NOMO-1 (cell line): ENCODE results near the gene APCDD1.

Experiments
- DNase-seq, 2 experiments: peaks; one replicate each; lab custom pipeline; 2025; ENCODE audit not compliant: unreplicated experiment in 2 of 2; lab: John Stamatoyannopoulos, UW

Gene APCDD1

DNA sequence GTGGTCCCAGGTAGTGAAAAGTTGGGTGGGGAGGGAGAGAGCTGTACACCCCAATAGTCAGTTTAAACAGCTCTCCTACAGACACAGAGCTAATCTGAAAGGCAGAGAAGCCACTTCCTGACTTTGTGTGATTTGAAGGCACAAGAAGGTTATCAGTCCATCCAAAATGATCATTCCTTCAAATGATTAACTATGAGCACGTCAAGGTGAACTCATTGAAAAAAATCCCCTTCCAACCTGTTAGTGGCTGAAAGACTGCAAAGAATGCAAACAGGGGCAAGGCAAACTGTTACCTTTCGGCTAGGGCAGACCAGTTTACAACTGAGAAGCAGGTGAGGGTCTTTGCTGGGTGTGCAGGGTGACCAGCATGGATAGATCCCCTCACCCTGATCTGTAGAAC lies 22.8 kb upstream of the APCDD1 start:
- DNase-seq = no peak

DNA sequence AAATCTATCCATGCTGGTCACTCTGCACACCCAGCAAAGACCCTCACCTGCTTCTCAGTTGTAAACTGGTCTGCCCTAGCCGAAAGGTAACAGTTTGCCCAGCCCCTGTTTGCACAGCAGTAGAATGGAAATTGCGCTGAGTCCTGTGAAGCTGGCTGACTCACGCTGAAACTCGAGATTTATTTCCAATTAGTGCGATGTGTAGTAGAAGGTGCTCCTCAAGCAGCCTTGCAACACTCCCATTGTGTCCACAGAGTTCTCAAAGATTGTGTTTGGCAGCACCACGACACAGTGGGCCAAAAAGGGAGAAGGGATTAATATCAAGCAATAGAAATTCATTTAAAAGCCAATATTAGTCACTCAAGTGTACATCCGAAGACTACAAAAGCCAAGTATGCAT lies 21.7 kb upstream of the APCDD1 start:
- DNase-seq = no peak

DNA sequence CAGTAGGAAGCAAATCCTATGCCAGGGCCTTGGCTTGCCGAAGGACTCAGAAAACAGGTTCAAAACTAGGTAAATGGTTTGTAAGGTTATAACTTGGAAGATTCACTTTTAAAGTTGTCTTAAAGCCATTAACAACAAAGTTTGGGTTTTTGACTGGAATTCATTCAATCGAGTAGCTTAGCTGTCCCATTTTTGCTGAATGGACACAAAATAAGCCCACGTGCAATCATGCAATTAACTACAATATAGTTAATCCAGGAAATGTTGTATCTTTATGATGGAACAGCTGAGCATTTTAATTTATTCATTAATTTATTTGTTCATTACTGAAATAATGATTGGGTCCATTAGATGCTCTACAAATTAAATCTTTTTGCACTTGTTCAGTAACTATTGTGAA lies 18.3 kb upstream of the APCDD1 start:
- DNase-seq = no peak

DNA sequence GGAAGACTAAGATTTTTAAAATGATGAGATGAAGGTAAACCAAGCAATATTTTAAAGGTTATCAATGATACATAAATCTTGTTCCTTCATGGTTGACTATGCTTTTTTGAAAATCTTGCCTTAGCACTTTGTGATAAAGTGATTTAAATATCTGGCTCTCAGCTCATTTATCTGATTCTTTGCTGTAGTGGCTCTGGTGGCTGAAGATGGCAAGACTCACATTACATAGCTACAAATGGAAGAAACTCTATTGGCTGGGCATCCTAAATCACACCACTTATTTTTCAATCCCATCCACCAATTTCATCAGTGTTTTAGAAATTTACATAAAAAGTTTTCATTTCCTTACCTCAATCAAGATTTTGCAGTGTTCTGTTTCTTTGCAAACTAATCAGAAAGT lies 16.6 kb upstream of the APCDD1 start:
- no peak for DNase-seq

DNA sequence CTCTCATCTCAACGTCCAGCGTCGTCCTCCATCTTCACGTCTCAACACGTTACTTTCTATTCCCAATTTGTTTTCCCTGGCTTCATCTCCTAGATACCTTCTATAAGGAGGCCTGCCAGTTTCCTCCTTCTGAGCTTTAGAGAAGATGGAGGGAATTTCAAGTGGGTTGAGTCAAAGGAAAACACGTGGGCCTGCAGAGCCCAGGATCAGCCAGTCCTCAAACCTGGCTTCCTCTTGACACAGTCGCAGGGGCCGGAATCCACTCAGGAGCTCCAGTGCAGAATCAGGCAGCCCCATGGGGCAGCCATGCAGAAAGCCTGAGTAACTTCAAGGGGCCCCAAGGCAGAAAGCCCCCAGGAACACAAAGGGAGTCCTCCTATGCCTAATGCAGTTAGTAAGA lies 14.5 kb upstream of the APCDD1 start:
- no peak for DNase-seq

DNA sequence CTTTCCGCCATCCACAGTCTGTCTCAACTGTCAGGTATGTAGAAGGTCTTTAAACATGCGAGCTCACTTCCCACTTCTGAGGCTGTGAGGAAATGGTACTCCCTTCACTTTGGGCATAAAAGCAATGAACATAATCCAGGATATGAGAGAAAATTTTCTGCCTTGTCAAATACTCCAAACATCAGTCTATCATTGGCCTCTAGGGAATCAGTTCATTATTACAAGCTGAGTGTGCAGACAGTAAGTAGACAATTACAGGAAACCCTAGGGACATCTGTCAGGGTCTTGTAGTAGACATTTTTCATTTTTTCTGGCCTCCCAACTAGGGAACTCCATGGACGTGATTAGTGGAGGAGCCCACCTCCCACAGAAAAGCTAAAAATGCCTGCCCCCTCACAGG lies 13.6 kb upstream of the APCDD1 start:
- DNase-seq = peak in 1 of 2 experiments; percentile 5

DNA sequence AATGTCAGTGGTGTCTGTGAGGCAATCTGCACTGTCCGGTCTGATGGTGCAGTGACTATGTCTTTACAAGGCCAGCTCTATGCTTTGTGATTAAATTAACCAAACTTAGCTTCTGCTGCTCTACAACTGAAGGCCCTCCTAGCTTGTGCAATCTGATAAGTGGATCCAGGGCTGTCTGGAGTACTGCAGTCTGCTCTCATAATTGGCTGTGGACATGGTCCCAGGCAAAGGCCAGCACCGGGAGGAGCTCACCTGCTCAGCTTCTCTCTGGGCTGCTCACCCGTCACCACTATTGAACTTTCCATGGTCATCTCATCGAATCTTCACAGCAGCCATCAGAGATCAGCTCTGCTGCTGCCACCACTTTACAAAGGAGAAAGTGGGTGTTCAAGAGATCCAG lies 13.0 kb upstream of the APCDD1 start:
- DNase-seq = no peak

DNA sequence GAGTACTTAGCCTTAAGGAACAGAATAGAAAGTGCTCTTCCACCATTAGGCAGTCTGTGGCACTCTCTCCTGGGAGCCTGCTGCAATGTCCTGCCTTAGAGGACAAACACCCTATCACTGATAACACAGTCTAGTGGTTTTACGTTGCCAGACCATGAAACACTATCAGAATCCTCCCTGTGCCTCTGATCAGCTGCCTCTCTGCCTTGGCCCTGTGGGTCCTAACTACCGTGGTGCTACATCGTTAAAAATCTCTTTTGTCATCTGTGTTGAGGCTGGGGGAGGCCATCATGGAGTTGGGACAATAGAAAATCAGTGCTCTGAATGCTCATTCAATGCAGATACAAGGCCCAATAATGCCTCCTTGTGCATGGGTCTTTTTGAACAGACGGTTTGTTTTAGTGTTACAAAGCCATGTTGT lies 11.9 kb upstream of the APCDD1 start:
- no peak for DNase-seq

DNA sequence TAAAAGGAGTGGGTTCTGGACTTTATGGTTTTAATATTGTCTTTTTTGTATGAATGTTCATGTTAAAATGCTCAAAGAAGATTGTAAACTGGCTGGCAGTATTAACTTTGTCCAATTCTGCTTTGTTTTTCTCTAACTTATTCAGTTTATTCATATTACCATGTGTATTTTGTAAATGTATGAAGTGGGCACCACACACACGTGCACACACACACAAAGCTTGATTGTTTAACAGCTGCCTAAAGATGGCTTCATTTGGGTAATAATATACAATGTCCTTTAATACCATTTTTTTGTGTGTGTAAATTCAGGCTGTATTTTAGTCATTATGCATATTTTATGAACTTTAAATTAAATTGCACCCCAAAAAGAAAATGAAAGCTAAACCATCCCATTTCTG lies 11.4 kb upstream of the APCDD1 start:
- DNase-seq = no peak

DNA sequence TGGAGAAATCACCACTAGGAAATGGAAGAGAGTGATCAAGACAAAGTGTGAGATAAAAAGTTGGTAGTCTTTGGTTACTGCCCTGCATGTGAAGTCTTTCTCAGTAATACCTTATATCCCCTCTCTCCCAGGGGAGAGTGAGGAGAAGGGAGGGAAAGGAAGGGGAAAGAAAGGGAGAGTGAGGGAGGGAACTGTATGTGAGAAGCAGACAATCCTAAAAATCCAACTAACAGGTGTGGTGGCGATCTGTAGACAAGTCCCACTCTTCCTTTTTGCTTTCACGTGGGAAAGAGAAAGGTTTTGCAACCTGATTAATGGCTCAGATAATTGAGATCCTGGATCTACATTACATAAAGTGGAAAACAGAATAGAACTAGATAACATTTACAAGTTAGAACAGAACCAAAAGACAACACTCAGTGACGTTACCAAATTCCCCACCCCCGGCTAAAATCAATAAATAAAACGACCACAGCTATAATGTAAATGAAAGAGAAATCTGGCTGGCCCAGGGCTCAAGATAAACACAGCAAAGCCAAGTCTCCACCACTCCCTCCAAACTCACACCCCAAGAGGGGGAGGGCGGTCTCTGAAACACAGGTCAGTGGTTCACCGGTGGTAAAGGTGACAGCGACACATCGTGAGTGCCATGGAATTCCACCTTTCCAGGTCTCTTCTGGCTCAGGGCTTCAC lies 10.0 kb upstream of the APCDD1 start:
- DNase-seq = no peak

DNA sequence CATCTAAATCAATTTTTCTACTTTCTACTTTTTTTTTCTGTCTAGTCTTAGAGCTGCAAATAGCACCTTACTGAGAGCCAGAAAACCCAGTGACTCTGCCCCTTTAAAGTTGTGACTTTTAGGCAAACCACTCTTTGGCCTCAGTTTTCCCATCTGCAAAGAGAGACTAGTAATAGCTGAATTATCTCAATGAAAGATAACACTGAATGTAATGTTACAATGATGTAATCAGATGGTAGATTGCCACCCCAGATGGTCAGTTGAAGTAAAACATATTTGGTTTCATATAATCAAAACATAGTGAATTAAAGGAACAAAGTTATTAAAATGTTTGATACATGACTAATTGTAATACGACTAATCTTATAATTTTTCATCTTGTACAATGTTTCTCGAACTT lies 5.0 kb upstream of the APCDD1 start:
- DNase-seq = no peak

DNA sequence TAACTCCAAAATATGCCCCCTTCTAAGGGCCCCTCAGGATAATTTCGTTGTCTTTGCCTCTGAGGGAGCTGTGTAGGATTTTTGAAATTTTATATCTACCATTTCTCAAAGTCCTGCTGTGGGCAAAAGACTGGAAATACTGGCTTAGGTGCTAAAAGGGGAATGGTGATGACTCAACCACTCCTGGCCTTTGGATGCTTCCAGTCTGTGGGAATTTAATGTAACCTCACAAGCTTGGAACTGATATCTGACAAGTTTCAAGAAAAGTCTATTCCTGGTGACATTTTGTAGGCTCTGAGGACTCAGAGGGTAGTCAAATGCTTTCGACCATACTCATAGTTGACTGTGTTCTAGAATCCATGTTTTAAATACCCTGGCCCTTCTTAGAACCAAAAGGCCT lies 3.4 kb upstream of the APCDD1 start:
- DNase-seq = no peak

DNA sequence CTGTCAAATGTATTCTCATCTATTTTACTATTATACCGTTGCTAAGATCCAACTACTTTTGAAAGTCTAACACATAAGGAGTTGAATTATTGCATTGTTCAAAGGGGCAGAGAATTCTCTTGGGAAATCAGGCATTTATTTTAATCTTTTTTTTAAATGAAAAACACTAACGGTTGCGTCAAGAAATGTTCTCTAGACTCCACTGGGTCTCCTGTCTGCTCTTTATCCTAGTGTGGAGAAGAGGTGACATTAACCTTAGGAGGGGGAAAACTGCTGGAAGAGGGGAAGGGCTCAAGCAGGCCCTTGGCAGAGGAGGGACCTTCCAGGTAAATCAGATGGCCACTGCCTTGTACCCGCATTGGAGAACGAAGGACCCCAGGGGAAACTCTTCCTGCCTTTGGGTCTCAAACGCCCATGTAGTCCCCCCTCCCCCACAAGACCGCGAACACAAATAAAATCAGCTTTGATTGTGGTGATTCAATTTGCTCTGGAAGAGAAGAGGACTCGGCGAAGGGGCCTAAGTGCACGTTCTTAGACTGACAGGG lies 1.1 kb upstream of the APCDD1 start:
- no peak for DNase-seq

DNA sequence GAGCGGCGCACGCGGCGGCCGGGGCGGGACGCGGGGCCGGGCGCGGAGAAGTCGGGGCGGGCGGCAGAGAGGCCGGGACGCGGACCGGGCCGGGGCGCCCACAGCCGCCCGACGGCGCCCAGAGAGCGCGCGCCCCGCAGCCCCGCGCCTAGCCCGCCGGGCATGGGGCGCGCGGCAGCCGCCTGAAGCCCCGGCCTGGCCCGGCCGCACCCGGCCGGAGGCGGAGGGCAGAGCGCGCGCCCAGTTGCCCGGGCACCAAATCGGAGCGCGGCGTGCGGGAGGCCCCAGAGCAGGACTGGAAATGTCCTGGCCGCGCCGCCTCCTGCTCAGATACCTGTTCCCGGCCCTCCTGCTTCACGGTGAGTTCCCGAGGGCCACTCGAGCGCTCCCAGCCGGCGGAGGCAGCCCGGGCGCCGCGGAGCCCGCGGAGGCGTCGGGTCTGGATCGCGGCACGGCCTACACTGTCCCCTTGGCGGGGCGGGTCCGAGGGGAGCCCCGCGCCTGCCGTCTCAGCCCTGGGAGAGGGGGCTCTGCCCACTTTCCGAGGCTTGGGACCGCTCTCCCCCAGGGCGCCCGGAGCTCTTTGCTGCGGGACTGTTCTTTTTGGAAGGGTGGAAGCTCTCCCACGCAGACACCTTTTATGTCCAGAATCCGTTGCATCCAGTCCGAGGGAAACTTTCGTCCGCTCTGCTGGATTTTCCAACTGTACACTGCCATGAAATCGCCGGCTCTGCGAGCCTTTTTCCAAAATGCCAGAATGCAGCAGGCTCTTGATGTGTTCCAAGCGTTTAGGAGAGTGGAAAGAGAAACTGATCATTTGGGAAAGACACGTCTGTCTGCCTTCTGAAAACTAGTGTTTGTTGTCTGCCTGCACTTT lies 484 bp downstream of the APCDD1 start:
- DNase-seq = peak in 1 of 2 experiments; percentile 37

DNA sequence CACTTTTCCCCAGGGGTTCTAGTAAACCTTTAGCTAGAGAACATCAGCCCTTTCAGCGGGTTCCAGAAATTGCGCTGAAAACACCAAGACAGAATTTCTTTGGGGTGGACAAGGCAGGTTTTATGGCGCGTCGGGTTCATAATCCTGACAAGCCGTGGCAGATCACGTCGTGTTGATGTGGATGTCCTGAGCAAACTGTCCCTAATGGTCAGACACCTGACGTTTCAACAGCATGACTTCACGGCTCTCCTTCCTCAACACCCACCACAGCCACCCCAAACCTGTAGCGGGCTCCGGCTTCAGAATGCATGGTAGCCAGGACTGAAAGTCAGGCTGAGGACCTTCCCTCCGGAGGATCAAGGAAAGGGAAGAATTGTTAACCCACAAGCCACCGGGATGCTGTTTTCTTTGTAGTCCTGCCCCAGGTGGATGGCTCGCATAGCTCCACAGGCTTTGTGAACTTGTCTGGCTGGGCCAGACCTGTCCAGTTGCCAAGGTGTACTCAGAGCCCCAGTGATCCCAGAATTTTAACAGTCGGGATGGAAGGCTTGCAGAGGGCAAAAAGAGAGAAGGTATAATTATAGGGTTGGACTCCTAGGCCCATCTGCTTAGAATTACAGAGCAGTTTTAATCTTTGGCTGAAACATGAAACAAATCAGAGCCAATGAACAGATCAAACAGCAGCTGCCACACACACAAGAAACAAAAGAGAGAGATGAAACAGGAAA lies 1.5 kb downstream of the APCDD1 start:
- DNase-seq = no peak

DNA sequence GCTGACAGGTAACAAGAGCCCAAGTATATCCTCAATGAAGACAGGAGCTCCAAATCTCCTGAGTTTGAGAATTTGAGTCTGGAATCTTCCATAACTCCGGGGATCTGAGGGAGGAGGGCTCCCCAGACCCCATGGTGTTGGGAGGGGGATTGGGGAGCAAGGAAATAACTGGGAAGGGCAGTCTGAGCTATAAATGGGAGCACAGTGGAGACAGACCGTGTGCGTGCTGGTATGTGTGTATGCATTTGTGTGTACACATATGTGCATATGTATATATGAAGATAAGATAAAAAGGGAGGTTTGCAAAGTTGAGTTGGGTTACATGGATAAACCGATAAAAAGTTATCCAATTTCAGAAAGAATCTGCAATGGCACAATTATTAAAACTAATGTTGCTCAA lies 2.3 kb downstream of the APCDD1 start:
- no peak for DNase-seq

DNA sequence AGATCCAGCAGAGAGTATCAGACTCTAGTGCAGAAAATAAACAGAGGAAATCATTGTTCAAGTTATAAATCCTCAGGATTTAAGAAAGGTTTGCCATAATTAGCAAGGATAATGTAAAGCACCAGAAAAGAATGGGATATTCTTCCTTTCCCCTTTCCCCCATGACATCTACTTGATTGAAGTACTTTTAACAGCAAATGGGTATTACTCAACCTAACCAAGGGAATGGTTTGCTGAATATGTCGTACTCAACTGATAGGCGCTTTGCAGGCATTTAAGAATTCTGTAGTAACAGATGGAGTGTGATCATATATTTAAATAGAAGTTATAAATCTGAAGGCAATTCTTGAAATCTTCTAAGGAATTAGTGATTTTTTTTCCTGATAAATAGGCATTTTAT lies 2.7 kb downstream of the APCDD1 start:
- DNase-seq = no peak

DNA sequence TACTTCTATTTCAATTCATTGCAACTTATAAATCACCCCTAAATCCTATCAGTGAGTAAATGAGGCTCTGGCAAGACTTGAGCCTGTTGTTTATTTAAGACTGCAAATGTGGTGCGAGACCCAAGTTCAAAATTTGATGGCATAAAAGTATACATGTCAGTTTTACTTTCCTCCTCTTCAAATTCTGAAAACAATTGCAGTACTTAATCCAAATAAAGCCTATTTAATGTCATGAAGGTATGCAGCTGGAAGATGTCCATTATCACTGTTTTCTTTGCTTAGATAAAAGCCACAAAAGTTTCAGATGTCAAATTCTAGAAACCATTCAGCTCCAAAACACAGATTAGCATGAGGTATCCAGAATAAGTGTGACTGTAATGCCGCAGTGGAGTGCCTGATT lies 3.3 kb downstream of the APCDD1 start:
- DNase-seq = no peak

DNA sequence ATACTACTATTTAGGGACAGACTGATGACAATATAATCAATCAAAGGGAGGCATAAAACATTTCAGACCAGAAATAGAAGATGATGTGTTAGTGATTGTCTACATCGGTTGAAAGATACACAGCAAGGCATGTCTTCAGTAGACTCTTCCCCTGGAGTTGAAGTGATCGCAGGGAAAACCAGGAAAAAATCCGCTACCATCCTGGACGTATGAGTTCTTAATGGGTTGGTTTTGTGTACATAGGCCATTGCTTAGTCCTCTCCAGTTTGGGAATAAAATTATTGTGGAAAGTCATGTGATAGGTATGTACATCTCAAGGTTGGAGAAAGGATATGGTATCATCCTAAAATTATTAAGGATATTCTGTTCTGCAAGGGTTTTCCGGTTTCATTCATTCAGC lies 4.3 kb downstream of the APCDD1 start:
- no peak for DNase-seq

DNA sequence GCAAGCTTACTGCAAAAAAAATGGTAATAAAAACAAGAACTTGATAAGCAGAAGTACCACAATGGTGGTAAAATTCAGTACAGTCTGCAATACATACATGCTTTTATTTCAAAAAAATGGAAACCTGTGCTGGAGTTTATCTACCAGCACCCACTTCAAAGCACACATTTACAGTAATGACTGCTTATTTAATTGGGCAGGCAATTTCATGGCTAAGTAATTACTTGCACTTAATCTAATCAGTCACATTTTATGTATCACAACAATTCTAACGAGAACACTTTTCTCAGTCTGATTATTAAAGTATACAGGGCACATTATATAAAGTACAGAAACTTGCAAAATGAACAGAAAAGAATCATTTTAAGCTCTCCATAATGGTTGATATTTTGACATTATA lies 5.2 kb downstream of the APCDD1 start:
- peak in 1 of 2 experiments; percentile 32 for DNase-seq

DNA sequence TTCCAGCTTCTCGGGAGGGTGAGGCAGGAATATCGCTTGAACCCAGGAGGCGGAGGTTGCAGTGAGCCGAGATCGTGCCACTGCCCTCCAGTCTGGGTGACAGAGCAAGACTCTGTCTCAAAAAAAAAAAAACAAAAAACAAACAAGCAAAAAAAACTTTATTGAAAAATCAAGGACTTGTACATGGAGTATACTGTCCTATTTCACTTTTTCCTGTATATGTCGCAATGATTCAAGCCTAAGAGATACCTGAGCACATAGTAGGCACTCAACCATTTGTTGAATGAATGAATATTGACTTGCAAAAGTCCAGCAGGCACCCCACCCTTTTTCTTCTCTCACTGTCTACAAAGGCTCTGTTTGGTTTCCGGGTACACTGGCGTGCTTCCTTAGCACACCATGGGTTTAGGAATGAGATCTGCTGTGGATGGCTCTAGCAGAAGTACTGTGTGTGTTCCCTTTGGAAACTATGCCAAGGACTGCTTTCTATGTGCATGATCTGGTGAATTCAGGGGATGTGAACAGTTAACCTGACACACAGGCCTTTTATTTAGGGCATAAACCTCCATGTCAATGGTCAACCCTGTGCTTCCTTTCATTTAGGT lies 6.1 kb downstream of the APCDD1 start:
- DNase-seq = no peak
